HEK293 (cell line): ENCODE results near the gene PPY.

Experiments used
- KLF16 ChIP-seq: fragments of 450-650 bp; formaldehyde crosslinking; IDR thresholded peaks from 2 replicates; pipeline ENCODE4 v1.5.1; 2017; ENCODE audit warnings: missing biosample characterization, missing genetic modification characterization
- ZBTB10 ChIP-seq: fragments of 450-650 bp; formaldehyde crosslinking; IDR thresholded peaks from 2 replicates; pipeline ENCODE4 v1.5.1; 2016; ENCODE audit warnings: missing biosample characterization, missing genetic modification characterization
- ZNF221 ChIP-seq: fragments of 450-650 bp; formaldehyde crosslinking; IDR thresholded peaks from 2 replicates; pipeline ENCODE4 v1.5.1; 2017; ENCODE audit warnings: missing biosample characterization, missing genetic modification characterization, borderline replicate concordance
- ZNF645 ChIP-seq: fragments of 450-650 bp; formaldehyde crosslinking; IDR thresholded peaks from 2 replicates; pipeline ENCODE4; 2016; ENCODE audit warnings: missing biosample characterization, missing genetic modification characterization
- ZNF830 ChIP-seq: fragments of 450-650 bp; IDR thresholded peaks from 2 replicates; pipeline ENCODE4 v1.5.0; 2018; ENCODE audit warnings: missing biosample characterization, missing genetic modification characterization, low read depth, mild to moderate bottlenecking, moderate library complexity
- TF ChIP-seq, protein P1 (sequence below): fragments of 450-650 bp; formaldehyde crosslinking; IDR thresholded peaks from 2 replicates; pipeline ENCODE4 v1.5.1; 2016; ENCODE audit warnings: missing biosample characterization, missing genetic modification characterization
- TF ChIP-seq, protein P2 (sequence below): fragments of 450-650 bp; formaldehyde crosslinking; IDR thresholded peaks from 2 replicates; pipeline ENCODE4 v1.5.1; 2016; ENCODE audit warnings: missing biosample characterization, missing genetic modification characterization

DNA sequence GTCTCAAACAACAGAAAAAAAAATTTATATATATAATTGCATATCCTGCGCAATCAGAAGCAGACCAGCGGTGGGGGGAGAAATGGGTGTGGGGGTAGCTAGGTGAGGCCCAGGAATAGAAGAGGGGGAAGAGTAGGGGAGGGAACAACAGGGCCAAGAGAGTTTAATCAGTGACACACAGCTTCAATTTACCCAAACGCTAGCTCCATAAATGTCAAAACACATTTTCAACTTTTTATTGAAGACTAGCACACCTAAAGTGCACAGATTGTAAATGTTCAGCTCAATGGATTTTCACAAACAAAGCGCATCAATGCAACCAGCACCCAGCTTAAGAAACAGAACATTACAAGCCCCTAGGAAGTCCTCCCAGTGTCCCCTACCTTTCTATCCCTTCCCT lies 37.4 kb upstream of the PPY start:
- TF ChIP-seq ZNF221 (tag by site-specific recombination) = no peak
- no peak for TF ChIP-seq KLF16 (tag by site-specific recombination)
- TF ChIP-seq ZNF830 (tag by site-specific recombination) = no peak
- no peak for TF ChIP-seq ZNF645 (tag by site-specific recombination)
- TF ChIP-seq, protein P1, sequence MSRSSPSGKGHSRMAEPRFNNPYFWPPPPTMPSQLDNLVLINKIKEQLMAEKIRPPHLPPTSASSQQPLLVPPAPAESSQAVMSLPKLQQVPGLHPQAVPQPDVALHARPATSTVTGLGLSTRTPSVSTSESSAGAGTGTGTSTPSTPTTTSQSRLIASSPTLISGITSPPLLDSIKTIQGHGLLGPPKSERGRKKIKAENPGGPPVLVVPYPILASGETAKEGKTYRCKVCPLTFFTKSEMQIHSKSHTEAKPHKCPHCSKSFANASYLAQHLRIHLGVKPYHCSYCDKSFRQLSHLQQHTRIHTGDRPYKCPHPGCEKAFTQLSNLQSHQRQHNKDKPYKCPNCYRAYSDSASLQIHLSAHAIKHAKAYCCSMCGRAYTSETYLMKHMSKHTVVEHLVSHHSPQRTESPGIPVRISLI (tag by site-specific recombination) = no peak
- TF ChIP-seq, protein P2, sequence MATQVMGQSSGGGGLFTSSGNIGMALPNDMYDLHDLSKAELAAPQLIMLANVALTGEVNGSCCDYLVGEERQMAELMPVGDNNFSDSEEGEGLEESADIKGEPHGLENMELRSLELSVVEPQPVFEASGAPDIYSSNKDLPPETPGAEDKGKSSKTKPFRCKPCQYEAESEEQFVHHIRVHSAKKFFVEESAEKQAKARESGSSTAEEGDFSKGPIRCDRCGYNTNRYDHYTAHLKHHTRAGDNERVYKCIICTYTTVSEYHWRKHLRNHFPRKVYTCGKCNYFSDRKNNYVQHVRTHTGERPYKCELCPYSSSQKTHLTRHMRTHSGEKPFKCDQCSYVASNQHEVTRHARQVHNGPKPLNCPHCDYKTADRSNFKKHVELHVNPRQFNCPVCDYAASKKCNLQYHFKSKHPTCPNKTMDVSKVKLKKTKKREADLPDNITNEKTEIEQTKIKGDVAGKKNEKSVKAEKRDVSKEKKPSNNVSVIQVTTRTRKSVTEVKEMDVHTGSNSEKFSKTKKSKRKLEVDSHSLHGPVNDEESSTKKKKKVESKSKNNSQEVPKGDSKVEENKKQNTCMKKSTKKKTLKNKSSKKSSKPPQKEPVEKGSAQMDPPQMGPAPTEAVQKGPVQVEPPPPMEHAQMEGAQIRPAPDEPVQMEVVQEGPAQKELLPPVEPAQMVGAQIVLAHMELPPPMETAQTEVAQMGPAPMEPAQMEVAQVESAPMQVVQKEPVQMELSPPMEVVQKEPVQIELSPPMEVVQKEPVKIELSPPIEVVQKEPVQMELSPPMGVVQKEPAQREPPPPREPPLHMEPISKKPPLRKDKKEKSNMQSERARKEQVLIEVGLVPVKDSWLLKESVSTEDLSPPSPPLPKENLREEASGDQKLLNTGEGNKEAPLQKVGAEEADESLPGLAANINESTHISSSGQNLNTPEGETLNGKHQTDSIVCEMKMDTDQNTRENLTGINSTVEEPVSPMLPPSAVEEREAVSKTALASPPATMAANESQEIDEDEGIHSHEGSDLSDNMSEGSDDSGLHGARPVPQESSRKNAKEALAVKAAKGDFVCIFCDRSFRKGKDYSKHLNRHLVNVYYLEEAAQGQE (tag by site-specific recombination) = no peak
- no peak for TF ChIP-seq ZBTB10 (tag by site-specific recombination)
